Ovary (tissue), 9 donors: ENCODE measurements around the gene PSD2. TPM values are rescaled to one million over a fixed set of nuclear protein-coding genes. Genes with fewer than 3 reads are reported as not detected.

Experiments
- DNase-seq, 5 donors: peaks; one replicate each; pipeline ENCODE4 v3.0.0-alpha.2; 2019 to 2020
- H3K27ac ChIP-seq, 2 donors: fragments of 200-600 bp; one replicate each; pipeline versions ENCODE4 v1.5.1 to v1.8.0; 2019 to 2022
- H3K27me3 ChIP-seq: fragments of 200-600 bp; one replicate; pipeline ENCODE4 v1.8.0; 2022
- H3K36me3 ChIP-seq: fragments of 200-600 bp; sonication (generic); one replicate; pipeline ENCODE4 v1.5.1; 2019
- H3K4me1 ChIP-seq: one replicate; pipeline ENCODE4 v1.8.1; 2013; ENCODE audit warnings: mild to moderate bottlenecking, moderate library complexity; ENCODE audit not compliant: insufficient read depth
- H3K4me3 ChIP-seq: fragments of 200-600 bp; sonication (generic); one replicate; pipeline ENCODE4 v1.5.1; 2017
- H3K9me3 ChIP-seq, 2 donors: fragments of 200-600 bp in 1 of 2; sonication (generic) in 1 of 2; one replicate each; pipeline versions ENCODE4 v1.5.1 to v1.8.1; 2013 to 2019; ENCODE audit warnings: mild to moderate bottlenecking in 1 of 2, moderate library complexity in 1 of 2
- EP300 ChIP-seq: sonication (generic); formaldehyde crosslinking; IDR thresholded peaks from one replicate; pipeline ENCODE4 v1.6.1; 2017; ENCODE audit warnings: antibody characterized with exemption
- POLR2A ChIP-seq: fragments of 450-650 bp; IDR thresholded peaks from one replicate; pipeline ENCODE4 v1.6.1; 2017; ENCODE audit warnings: antibody characterized with exemption, mild to moderate bottlenecking, moderate library complexity
- WGBS, 3 donors: extraction: QIAGEN DNeasy Blood & Tissue Kit in 1 of 3; methylation state at CpG; one replicate each; pipeline versions ENCODE4 v1.1.5 to v1.1.7; 2013 to 2017; 5-methylcytosine and 5-hydroxymethylcytosine counted together
- intact Hi-C, 4 donors: fragments of 100-400 bp; cut with DNase I; formaldehyde crosslinking; loops; one replicate each; pipeline versions ENCODE4 v1.11.0 to v1.15.1; 2022 to 2023
- polyA plus RNA-seq, 2 donors: library from polyadenylated mRNA; stranded (reverse); fragments of 200-250 nt in 1 of 2; fragments of 350-450 nt in 1 of 2; fragmentation: Illumina TruSeq in 1 of 2; extraction: RNeasy Lipid Tissue Mini Kit (QIAGEN cat#74804) in 1 of 2; gene quantifications; one replicate each; pipeline ENCODE4 v1.2.3, GENCODE V29; 2013 to 2014
- total RNA-seq, 7 donors: library from RNA; depleted of rRNA in 2 of 7; stranded (reverse); fragments of >200 nt in 2 of 7; fragmentation: NEBNext Ultra II Directional in 3 of 7; extraction: Animal tissue kit (Norgen Biotek cat#: 25700) in 3 of 7; gene quantifications; one replicate each; pipeline versions ENCODE4 v1.1.0 to v1.2.4, GENCODE V29; 2016 to 2023
- TF ChIP-seq, protein P1 (sequence below), 3 donors: fragments of 450-650 bp in 2 of 3; fragments of 200-600 bp in 1 of 3; IDR thresholded peaks; one replicate each; pipeline versions ENCODE4 v1.5.1 to v1.8.0; 2016 to 2022; ENCODE audit warnings: antibody characterized with exemption in 3 of 3, mild to moderate bottlenecking in 1 of 3
- donor health status: DM: no; HTN: no; CAD: no; lungs with moderate emphysema.
- donor health status: DM: no; HTN: no; CAD: no.
- donor health status: Bipolar disorder and iron deficiency.
- donor health status: DM: yes; HTN: yes; CAD: no.
- donor health status: DM: no; HTN: no; CAD: no.
- donor health status: DM: yes; HTN: yes; CAD: no.

PSD2 gene
- total and polyA plus RNA-seq, 9 donors: 0.05 to 0.37 (median 0.12) TPM; not detected in 2

DNA sequence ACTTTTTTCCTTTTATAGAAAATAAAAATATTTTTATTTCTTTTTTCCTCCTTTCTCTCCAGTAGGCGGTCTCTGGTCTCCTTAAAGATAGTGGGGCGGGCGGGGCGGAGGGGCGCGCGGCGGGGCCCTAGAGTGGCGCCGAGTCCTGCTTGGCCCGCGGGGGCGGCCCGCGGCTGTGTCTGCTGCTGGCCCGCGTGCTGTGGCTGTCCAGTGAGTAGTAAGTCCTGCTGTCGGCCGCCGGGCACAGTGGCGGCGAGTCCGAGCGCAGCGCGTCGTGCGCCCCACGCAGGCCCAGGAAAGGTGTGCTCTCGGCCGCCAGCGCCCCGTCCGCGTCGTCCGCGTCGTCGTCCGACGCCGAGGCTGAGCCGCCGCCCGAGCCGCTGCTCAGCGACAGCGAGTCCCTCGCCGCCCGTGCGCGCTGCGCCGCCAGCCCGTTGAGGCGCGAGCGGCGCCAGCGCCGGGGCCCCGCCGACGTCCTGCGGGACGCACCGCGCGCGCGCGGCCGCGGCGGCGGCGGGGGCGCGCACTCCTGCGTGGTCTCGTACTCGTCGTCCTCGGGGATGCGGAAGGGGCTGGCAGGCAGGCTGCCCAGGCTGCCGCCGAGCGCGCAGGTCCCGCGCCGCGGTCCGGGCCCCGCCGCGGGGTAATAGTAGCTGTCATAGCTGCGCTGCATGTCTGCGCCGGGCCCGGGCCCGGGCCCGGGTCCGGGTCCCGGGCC is 52.3 kb downstream of the PSD2 start:
- intact Hi-C loops: loop anchor here in 2 of 4 donors (5.0 to 10.0 kb wide), 3 partner anchors 51 to 297 kb away; partner anchors contain the start of gene PSD2 (in 2 of the 2)
- H3K9me3 ChIP-seq: no peaks in the 10 kb centered on the region
- TF ChIP-seq EP300 (no peak), POLR2A (peak; percentile 6)
- TF ChIP-seq, protein P1, sequence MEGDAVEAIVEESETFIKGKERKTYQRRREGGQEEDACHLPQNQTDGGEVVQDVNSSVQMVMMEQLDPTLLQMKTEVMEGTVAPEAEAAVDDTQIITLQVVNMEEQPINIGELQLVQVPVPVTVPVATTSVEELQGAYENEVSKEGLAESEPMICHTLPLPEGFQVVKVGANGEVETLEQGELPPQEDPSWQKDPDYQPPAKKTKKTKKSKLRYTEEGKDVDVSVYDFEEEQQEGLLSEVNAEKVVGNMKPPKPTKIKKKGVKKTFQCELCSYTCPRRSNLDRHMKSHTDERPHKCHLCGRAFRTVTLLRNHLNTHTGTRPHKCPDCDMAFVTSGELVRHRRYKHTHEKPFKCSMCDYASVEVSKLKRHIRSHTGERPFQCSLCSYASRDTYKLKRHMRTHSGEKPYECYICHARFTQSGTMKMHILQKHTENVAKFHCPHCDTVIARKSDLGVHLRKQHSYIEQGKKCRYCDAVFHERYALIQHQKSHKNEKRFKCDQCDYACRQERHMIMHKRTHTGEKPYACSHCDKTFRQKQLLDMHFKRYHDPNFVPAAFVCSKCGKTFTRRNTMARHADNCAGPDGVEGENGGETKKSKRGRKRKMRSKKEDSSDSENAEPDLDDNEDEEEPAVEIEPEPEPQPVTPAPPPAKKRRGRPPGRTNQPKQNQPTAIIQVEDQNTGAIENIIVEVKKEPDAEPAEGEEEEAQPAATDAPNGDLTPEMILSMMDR (IDR thresholded peaks at IDR 0.05): peak in 2 of 3 donors; percentile 27 to 37
- peak overlapping the region; percentile 56 for H3K4me3 ChIP-seq
- peak overlapping the region; percentile 83 to 87 for H3K27ac ChIP-seq
- DNase-seq: peak; percentile 71 to 87 (median 78)
- H3K4me1 ChIP-seq: peaks cover 5% of the 10 kb centered on the region
- no peaks in the 10 kb centered on the region for H3K27me3 ChIP-seq
- no peaks in the 10 kb centered on the region for H3K36me3 ChIP-seq
- 1 to 10% (median 3%) methylated on average over 42 to 107 of the region's 107 CpGs for WGBS, 3 donors

DNA sequence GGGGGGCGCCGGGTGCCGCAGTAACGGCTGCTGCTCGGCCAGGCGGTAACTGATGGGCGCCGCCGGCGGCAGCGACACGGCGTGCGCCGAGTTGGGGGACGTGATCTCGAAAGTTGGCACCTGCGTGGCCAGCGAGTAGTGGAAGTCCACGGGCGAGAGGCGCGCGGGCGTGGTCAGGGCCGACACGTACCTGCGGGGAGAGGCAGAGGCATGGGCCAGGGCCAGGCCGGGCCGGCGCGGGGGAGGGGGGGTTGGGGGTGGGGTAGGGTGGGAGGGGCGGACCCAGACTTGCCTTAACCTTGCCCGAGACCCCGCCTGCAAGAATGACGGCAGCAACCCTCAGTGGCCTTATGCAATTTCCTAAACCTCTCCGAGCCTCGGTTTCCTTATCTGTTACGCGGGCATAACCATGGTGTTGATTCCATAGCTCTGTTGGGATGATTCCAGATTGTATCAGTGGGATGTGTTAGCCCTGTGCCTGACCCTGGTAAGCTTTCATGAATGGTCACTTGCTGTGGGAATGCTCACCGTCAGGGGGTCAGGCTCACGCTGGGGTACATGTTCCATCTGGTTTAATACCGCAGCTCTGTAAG is 53.0 kb downstream of the PSD2 start:
- Histone ChIP-seq H3K4me1 (peaks cover 5% of the 10 kb centered on the region), H3K27ac (peak overlapping the region; percentile 83 to 87), H3K9me3 (no peaks in the 10 kb centered on the region), H3K36me3 (no peaks in the 10 kb centered on the region), H3K27me3 (no peaks in the 10 kb centered on the region), H3K4me3 (peak overlapping the region; percentile 56)
- TF ChIP-seq POLR2A (peak; percentile 4), EP300 (no peak)
- TF ChIP-seq, protein P1 (IDR thresholded peaks at IDR 0.05): no peak
- peak; percentile 55 to 72 (median 70) for DNase-seq
- WGBS, 3 donors: 12 to 26% (median 13%) methylated on average over 22 to 43 of the region's 43 CpGs
- intact Hi-C loops: loop anchor here in 2 of 4 donors (5.0 to 10.0 kb wide), 3 partner anchors 51 to 296 kb away; partner anchors contain the start of gene PSD2 (in 2 of the 2)

DNA sequence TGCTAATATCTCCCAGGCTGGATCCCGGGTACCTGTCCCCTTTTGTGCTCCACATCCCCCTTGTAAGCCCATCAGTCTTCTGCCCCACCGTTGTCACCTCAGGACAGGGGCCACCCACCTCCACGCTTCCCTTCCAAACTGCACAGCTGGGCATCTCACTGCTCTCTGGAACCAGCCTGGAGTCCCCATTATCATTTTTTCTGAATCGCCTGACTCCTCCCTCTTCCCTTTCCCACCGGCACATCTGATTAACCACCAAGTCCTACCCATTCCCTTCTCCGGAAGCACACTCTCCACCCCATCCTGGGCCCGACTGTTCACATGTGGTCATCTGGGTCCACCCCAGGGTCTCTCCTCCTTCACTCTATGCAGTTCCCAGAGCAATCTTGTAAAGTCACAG is 53.9 kb downstream of the PSD2 start:
- Histone ChIP-seq H3K27me3 (no peaks in the 10 kb centered on the region), H3K4me1 (peaks cover 5% of the 10 kb centered on the region), H3K27ac (peak overlapping the region; percentile 1 to 87), H3K36me3 (no peaks in the 10 kb centered on the region), H3K4me3 (no peak overlapping the region), H3K9me3 (no peaks in the 10 kb centered on the region)
- intact Hi-C loops: loop anchor here in 2 of 4 donors (5.0 to 10.0 kb wide), 3 partner anchors 52 to 295 kb away; partner anchors contain the start of gene PSD2 (in 2 of the 2)
- peak in 3 of 5 donors; percentile 17 to 23 (median 17) for DNase-seq
- TF ChIP-seq POLR2A (no peak), EP300 (no peak)
- TF ChIP-seq, protein P1 (IDR thresholded peaks at IDR 0.05): no peak
- WGBS, 3 donors: 78 to 85% (median 83%) methylated on average over 7 of the region's 7 CpGs

DNA sequence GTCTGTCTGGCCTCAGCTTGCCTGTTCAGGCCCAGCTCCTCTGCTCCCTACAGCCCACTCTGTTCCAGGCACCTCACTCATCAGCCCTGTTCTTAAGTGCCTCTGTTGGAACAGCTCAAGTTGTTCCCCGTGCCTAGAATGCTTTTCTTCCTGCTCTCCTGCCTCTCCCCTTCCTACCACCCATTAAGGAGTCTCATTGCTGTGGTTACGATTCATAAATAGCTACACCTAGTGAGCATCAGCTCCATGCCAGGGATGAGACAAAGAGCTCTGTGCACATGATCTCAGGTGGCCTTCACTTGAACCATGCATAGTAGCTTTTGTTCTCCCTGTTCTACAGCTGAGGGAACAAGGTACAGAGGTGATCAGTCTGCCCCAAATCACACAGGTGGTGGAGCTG is 54.3 kb downstream of the PSD2 start:
- TF ChIP-seq, protein P1 (IDR thresholded peaks at IDR 0.05): no peak
- no peak for TF ChIP-seq POLR2A
- TF ChIP-seq EP300: no peak
- Histone ChIP-seq H3K4me1 (peaks cover 5% of the 10 kb centered on the region), H3K36me3 (no peaks in the 10 kb centered on the region), H3K27ac (peak overlapping the region; percentile 1 to 87), H3K4me3 (no peak overlapping the region), H3K27me3 (no peaks in the 10 kb centered on the region), H3K9me3 (no peaks in the 10 kb centered on the region)
- intact Hi-C loops: loop anchor here in 3 of 4 donors (5.0 to 10.0 kb wide), 4 partner anchors 53 to 295 kb away; partner anchors contain the start of gene PSD2 (in 3 of the 3)
- WGBS, 3 donors: 74 to 84% (median 76%) methylated on average over 2 of the region's 2 CpGs
- no peak for DNase-seq
